Stomach (tissue), 9 donors: Measurements from ENCODE around the gene RPRD1A. TPM values are rescaled to one million over a fixed set of nuclear protein-coding genes. Genes with fewer than 3 reads are reported as not detected.

Experiments
- DNase-seq, 2 donors: peaks; one replicate each; pipeline versions ENCODE4 v3.0.0 to v3.0.0-alpha.2; 2013 to 2019
- H3K27ac ChIP-seq, 5 donors: fragments of 200-600 bp in 4 of 5; sonication (generic) in 4 of 5; one replicate each; pipeline ENCODE4 v1.5.1; 2013 to 2019; ENCODE audit warnings: mild to moderate bottlenecking in 1 of 5, moderate library complexity in 1 of 5
- H3K27me3 ChIP-seq, 3 donors: fragments of 200-600 bp; sonication (generic); one replicate each; pipeline ENCODE4 v1.5.1; 2017 to 2019; ENCODE audit warnings: mixed run types in 1 of 3
- H3K36me3 ChIP-seq, 4 donors: fragments of 200-600 bp; sonication (generic); 1 replicate in 3 of 4; 2 replicates in 1 of 4; pipeline ENCODE4 v1.5.1; 2016 to 2019
- H3K4me1 ChIP-seq, 4 donors: fragments of 200-600 bp; sonication (generic); one replicate each; pipeline ENCODE4 v1.5.1; 2016 to 2019
- H3K4me3 ChIP-seq, 4 donors: fragments of 200-600 bp; sonication (generic) in 3 of 4; one replicate each; pipeline ENCODE4 v1.5.1; 2016 to 2019; ENCODE audit warnings: mild to moderate bottlenecking in 1 of 4
- H3K9me3 ChIP-seq, 4 donors: fragments of 200-600 bp; sonication (generic); one replicate each; pipeline ENCODE4 v1.5.1; 2016 to 2019
- CTCF ChIP-seq, 7 experiments: fragments of 450-650 bp in 4 of 7; fragments of 200-600 bp in 3 of 7; sonication (generic) in 3 of 7; IDR thresholded peaks; one replicate each; pipeline ENCODE4 v1.5.1; 2016 to 2019; ENCODE audit warnings: antibody characterized with exemption in 7 of 7, control low read depth in 2 of 7, mild to moderate bottlenecking in 1 of 7
- EP300 ChIP-seq: sonication (generic); formaldehyde crosslinking; IDR thresholded peaks from one replicate; pipeline ENCODE4 v1.6.1; 2017; ENCODE audit warnings: antibody characterized with exemption
- POLR2A ChIP-seq, 4 donors: fragments of 450-650 bp; IDR thresholded peaks; one replicate each; pipeline ENCODE4 v1.6.1; 2016; ENCODE audit warnings: antibody characterized with exemption in 4 of 4, control low read depth in 2 of 4, mild to moderate bottlenecking in 1 of 4, moderate library complexity in 1 of 4
- POLR2AphosphoS5 ChIP-seq, 3 donors: sonication (generic); formaldehyde crosslinking; IDR thresholded peaks; one replicate each; pipeline ENCODE4 v1.6.1; 2016; ENCODE audit warnings: antibody characterized with exemption in 3 of 3
- WGBS, 5 donors: extraction: QIAGEN DNeasy Blood & Tissue Kit in 3 of 5; methylation state at CpG; one replicate each; pipeline versions ENCODE4 v1.1.5 to v1.1.7; 2013 to 2018; 5-methylcytosine and 5-hydroxymethylcytosine counted together
- intact Hi-C: fragments of 100-400 bp; cut with DNase I; formaldehyde crosslinking; loops from one replicate; pipeline ENCODE4 v1.15.1; 2023; ENCODE audit warnings: low total_unique reads
- polyA plus RNA-seq, 3 donors: library from polyadenylated mRNA; stranded (reverse); fragments of 200-250 nt; gene quantifications; one replicate each; pipeline ENCODE4 v1.2.3, GENCODE V29; 2013
- total RNA-seq, 5 donors: library from RNA; depleted of rRNA; stranded (reverse); fragments of >200 nt; gene quantifications; one replicate each; pipeline versions ENCODE4 v1.1.0 to v1.2.3, GENCODE V29; 2014 to 2016
- donor health status: healthy with polysubstance abuse.
- donor health status: Bipolar disorder and iron deficiency.
- donor health status: healthy.

RPRD1A gene
- total and polyA plus RNA-seq, 8 donors = 18.1 to 75.9 (median 30.9) TPM

- no peaks in the 10 kb centered on the region for H3K27me3 ChIP-seq
- H3K4me1 ChIP-seq = peaks cover 7 to 56% (median 18%) of the 10 kb centered on the region in 4 donors
- no peaks in the 10 kb centered on the region for H3K9me3 ChIP-seq
- H3K4me3 ChIP-seq = no peak overlapping the region
- no peak for DNase-seq
- no peak for TF ChIP-seq CTCF (IDR thresholded peaks at IDR 0.05)
- TF ChIP-seq EP300 = no peak
- TF ChIP-seq POLR2AphosphoS5 (IDR thresholded peaks at IDR 0.05) = no peak
- no peak for TF ChIP-seq POLR2A (IDR thresholded peaks at IDR 0.05)
- intact Hi-C loops = no loop called here
- WGBS, 5 donors = 96 to 98% (median 97%) methylated on average over 28 to 31 of the region's 31 CpGs
- H3K36me3 ChIP-seq = peaks cover 0 to 7% (median 0%) of the 10 kb centered on the region in 4 donors
- H3K27ac ChIP-seq = no peak overlapping the region
Observed at GRCh38 chr18:36064027-36064808, 3.1 kb downstream of the RPRD1A start.

GRCh38 chr18:36058674-36059073 lies 8.7 kb downstream of the RPRD1A start:
- no peak for TF ChIP-seq POLR2A (IDR thresholded peaks at IDR 0.05)
- TF ChIP-seq POLR2AphosphoS5 (IDR thresholded peaks at IDR 0.05) = no peak
- no peak for TF ChIP-seq CTCF (IDR thresholded peaks at IDR 0.05)
- TF ChIP-seq EP300 = no peak
- Histone ChIP-seq H3K4me3 (no peak overlapping the region), H3K36me3 (no peaks in the 10 kb centered on the region), H3K9me3 (no peaks in the 10 kb centered on the region), H3K27me3 (no peaks in the 10 kb centered on the region), H3K27ac (no peak overlapping the region), H3K4me1 (peaks cover 0 to 19% (median 3%) of the 10 kb centered on the region in 4 donors)
- intact Hi-C loops = no loop called here
- WGBS, 5 donors = 87 to 95% (median 91%) methylated on average over 3 of the region's 3 CpGs
- no peak for DNase-seq

GRCh38 chr18:36051760-36052159 lies 15.6 kb downstream of the RPRD1A start:
- intact Hi-C loops = no loop called here
- TF ChIP-seq POLR2AphosphoS5 (IDR thresholded peaks at IDR 0.05) (no peak), CTCF (IDR thresholded peaks at IDR 0.05) (no peak), EP300 (no peak), POLR2A (IDR thresholded peaks at IDR 0.05) (no peak)
- WGBS, 5 donors = 88 to 99% (median 93%) methylated on average over 3 of the region's 3 CpGs

GRCh38 chr18:36050479-36050878 lies 16.9 kb downstream of the RPRD1A start:
- Histone ChIP-seq H3K4me1 (peaks cover 0 to under 1% (median 0%) of the 10 kb centered on the region in 4 donors), H3K27me3 (no peaks in the 10 kb centered on the region), H3K36me3 (peaks cover 0 to 4% (median 0%) of the 10 kb centered on the region in 4 donors), H3K4me3 (no peak overlapping the region), H3K9me3 (no peaks in the 10 kb centered on the region), H3K27ac (no peak overlapping the region)
- DNase-seq = no peak
- intact Hi-C loops = no loop called here
- TF ChIP-seq EP300 (no peak), CTCF (IDR thresholded peaks at IDR 0.05) (no peak)

More at GRCh38 chr18:36051760-36052159, 15.6 kb downstream of the RPRD1A start:
- Histone ChIP-seq H3K27me3 (no peaks in the 10 kb centered on the region), H3K4me1 (no peaks in the 10 kb centered on the region), H3K27ac (no peak overlapping the region), H3K4me3 (no peak overlapping the region), H3K9me3 (no peaks in the 10 kb centered on the region), H3K36me3 (peaks cover 0 to 4% (median 0%) of the 10 kb centered on the region in 4 donors)
- DNase-seq = no peak
